ENCODE results near the gene TOLLIP.
A peak's percentile ranks its signal among the peaks of the same experiment; 100 is the strongest.
"Not testable (repeated sequence)": the region's sequence is repeated elsewhere in the genome, so short reads cannot be mapped to it uniquely, and the experiment has no call there.

The TOLLIP gene

GRCh38 chr11:1309498-1310317, at the start of gene TOLLIP:
Gene TOLLIP, minus strand, starts transcription at chr11:1309632. Its CDS starts 134 bp downstream, at chr11:1309498.
- peak; percentile 95 for DNase-seq (ENCODE audit: low spot score)

DNA sequence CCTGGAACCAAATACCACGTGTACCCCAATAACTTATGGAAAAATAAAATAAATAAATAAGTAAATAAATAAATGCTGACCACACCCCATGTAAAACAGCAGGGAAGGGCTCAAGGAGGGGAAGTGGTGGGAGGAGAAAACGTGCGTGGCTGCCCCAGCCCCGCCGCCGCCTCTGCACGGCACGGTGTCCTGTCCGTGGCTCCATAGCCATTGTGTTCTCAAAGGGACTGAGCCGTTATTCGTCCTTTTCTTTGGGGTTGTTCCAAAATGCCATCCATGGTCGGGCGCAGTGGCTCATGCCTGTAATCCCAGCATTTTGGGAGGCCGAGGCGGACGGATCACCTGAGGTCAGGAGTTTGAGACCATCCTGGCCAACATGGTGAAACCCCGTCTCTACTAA, 49.5 kb upstream of the TOLLIP start:
- not testable (repeated sequence) for DNase-seq (ENCODE audit: low spot score)

GRCh38 chr11:1358286-1358685, 48.9 kb upstream of the TOLLIP start:
- DNase-seq (ENCODE audit: low spot score) = no peak

DNA sequence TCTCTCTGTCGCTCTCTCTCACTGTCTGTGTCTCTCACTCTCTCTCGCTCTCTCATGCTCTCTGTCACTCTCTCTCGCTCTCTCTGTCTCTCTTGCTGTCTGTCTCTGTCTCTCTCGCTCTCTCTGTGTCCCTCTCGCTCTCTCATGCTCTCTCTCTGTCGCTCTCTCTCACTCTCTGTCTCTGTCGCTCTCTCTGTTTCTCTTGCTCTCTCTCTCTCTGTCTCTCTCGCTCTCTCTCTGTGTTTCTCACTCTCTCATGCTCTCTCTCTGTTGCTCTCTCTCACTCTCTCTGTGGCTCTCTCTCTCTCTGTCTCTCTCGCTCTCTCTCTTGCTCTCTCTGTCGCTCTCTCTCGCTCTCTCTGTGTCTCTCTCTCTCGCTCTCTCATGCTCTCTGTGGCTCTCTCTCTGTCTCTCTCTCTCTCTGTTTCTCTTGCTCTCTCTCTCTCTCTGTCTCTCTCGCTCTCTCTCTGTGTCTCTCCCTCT, 47.1 kb upstream of the TOLLIP start:
- no peak for DNase-seq (ENCODE audit: low spot score)

DNA sequence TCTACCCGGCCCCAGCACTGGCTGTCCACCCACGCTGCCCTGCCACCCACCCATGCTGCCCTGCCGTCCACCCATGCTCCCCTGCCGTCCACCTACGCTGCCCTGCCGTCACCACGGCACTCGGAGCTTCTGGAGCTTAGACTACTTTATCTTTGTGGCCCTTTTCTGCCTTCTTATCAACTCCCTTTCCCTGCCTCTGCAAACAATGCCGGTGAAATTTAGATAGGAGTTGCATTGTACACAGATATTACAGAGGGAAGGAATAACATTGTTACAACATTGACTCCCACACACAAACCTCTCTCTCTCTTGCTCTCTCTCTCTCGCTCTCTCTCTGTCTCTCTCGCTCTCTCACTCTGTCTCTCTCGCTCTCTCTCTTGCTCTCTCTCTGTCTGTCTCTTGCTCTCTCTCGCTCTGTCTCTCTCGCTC, 46.6 kb upstream of the TOLLIP start:
- DNase-seq (ENCODE audit: low spot score) = no peak

GRCh38 chr11:1354125-1354938, 44.9 kb upstream of the TOLLIP start:
- DNase-seq (ENCODE audit: low spot score) = no peak

- no peak for DNase-seq (ENCODE audit: low spot score)
Observed at GRCh38 chr11:1353383-1354124, 44.1 kb upstream of the TOLLIP start.

- no peak for DNase-seq (ENCODE audit: low spot score)
Observed at GRCh38 chr11:1352696-1353382, 43.4 kb upstream of the TOLLIP start.

- no peak for DNase-seq (ENCODE audit: low spot score)
Observed at GRCh38 chr11:1351278-1351937, 42.0 kb upstream of the TOLLIP start.

DNA sequence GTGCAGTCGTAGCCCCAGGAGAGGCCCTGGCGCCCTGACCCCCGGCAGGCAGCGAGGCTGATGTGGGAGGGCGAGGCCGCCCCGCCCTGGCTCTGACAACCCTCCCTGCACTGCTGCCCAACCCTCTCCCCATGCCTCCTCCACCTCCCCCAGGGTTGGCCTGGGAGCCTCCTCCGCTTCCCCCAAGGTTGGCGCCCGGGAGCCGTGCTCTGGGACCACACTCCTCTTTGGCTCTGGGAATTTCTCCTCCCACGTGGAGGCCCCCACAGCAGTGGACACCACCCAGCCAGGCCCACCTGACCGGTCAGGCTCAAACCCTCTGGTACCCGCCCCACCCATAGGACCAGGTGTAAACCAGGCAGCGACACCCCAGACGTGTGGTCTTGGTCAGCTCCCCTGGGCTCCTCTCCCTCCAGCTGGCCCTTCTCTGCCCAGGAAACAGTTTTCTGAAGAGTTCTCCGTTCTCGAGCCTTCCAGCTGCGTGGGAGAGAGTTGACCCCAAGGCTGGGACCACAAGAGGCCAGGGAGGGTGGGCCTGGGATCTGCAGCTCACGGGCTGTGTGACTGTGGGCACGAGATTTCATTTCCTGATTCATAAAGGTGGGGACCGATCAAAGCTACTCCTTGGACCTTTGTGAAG, 40.8 kb upstream of the TOLLIP start:
- no peak for DNase-seq (ENCODE audit: low spot score)

DNA sequence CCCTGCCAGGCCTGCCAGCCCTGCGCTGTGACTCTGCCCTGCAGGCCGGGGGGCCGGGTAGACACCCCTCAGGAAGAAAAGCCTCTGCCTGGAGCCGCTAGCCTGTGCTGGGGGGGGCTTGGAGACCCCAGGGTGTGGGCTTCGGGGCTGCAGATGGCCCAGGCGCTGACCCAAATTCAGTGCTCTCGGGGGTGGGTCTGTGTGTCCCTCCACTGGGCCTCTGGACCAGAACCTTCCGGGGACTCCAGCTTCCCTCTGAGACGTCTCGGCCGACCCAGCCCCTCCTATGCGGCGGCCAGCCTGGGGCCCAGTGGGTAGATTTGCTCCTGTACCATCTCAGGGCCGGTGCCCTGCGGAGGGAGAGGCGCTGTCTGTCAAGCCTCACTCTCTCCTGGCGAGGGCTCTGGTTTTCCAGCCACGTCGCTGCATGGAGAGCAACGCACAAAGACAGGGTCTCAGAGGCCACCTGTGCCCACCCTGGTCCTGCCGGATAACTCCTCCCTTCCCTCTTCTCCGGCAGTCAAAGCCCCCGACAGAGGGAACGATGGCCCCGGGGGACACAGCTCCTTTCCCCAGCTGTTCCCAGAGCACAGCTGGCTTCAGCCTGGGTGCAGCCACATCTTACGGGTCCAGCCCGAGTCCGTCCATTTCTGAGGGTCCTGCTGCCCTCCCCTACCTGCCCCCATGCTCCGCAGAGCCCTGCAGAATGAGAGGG, 40.1 kb upstream of the TOLLIP start:
- DNase-seq (ENCODE audit: low spot score) = no peak

DNA sequence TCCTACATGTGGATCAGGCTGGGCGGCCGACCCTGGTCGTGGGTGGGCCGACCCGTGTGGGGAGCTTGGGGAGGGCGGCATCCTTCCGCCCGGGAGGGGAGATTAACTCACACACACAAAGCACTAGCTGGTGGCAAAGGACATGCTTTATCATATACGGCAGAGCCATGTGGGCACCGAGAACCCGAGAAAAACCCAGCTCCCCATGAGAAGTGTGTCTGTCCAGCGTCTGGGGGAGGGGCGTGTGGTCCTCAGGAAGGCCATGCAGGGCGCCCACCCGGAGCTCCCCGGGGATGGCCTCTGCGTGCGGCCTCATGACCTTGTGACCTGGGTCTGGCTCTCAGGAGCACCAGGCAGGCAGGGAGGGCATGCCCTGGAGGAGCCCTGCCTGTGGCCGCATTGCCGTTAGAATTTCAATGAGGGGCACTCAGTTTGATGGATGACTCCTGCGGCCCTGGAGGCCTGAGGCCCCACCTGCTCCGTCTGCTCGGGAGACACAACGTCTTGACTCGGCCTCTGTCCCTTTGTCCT, 39.4 kb upstream of the TOLLIP start:
- no peak for DNase-seq (ENCODE audit: low spot score)

GRCh38 chr11:1348146-1348795, 38.8 kb upstream of the TOLLIP start:
- DNase-seq (ENCODE audit: low spot score) = no peak

GRCh38 chr11:1347411-1347999, 38.1 kb upstream of the TOLLIP start:
- not testable (repeated sequence) for DNase-seq (ENCODE audit: low spot score)

GRCh38 chr11:1346669-1347390, 37.4 kb upstream of the TOLLIP start:
- no peak for DNase-seq (ENCODE audit: low spot score)

DNA sequence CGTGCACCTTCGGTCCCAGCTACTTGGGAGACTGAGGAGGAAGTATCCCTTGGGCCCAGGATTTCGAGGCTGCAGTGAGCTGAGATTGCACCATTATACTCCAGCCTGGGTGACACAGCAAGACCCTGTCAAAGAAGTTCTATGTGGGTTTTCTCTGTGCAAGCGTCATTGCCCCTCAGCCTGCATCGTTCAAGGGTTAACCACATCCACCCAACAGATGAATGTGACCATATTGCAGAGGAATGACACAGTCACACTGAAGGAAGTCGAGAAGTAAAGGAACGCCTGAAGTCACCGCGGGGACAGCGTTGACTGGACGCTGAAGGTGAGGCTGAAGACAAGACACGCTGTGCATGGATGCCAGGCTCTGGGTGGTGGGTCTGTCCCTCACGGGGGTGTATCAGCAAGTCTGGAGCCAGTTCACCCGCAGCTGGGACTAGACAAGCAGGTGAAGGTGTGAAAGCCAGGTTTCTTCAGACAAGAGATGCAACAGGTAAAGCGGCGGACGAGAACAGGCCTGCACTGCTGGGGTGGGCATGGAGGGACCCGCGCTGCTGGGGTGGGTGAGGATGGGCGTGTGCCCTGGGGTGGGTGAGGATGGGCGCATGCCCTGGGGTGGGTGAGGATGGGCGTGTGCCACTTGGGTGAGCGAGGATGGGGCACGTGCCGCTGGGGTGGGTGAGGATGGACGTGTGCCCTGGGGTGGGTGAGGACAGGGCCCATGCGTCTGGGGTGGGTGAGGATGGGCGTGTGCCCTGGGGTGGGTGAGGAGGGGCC, 36.5 kb upstream of the TOLLIP start:
- no peak for DNase-seq (ENCODE audit: low spot score)

DNA sequence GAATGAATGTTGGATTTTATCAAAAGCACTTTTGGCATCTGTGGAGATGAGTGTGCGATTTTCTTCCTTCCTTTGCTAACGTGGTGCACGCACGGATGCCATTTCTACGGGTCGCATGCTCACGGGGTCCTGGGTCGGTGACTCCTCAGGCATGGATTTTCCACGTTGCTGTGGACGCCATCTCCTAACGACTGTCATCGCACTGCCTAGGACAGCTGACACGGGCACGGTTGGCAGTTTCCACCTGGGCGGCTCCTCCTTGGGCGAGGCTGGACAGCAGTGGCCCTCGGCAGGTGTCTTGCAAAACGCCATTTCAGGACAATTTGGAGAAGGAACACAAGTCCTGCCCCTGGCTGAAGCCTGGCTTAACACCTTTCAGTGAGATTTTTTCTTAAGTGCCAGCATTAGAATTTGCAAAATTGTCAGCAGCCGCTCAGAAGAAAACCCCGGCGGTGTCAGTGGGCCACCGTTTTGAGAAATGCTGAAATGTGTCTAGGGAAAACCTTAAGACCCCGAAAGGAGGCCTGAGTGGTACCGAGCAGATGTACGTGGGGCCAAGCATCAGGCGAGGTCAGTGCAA, 34.7 kb upstream of the TOLLIP start:
- no peak for DNase-seq (ENCODE audit: low spot score)

Data from kidney capillary endothelial cell (primary cell).